Stimulated activated naive CD4-positive, alpha-beta T cell (primary cell): Measurements from ENCODE around the gene CDR2.
A peak's percentile ranks its signal among the peaks of the same experiment; 100 is the strongest.
"Not testable (repeated sequence)": the region's sequence is repeated elsewhere in the genome, so short reads cannot be mapped to it uniquely, and the experiment has no call there.

Source experiments
- DNase-seq, 6 experiments: peaks; one replicate each; lab custom pipeline; 2025; lab: John Stamatoyannopoulos, UW

The CDR2 gene

GRCh38 chr16:22307838-22308237 is 66.6 kb downstream of the CDR2 start:
- DNase-seq = no peak

GRCh38 chr16:22306788-22307187 is 67.6 kb downstream of the CDR2 start:
- DNase-seq = no peak

GRCh38 chr16:22304411-22304810 is 70.0 kb downstream of the CDR2 start:
- no peak for DNase-seq

- DNase-seq = no peak
Observed at GRCh38 chr16:22302776-22303363, 71.5 kb downstream of the CDR2 start.

- not testable (repeated sequence) for DNase-seq
Observed at GRCh38 chr16:22301423-22301822, 73.0 kb downstream of the CDR2 start.

GRCh38 chr16:22300427-22301071 is 73.9 kb downstream of the CDR2 start:
- peak; percentile 8 to 43 (median 12) for DNase-seq

- no peak for DNase-seq
Observed at GRCh38 chr16:22299036-22299435, 75.4 kb downstream of the CDR2 start.

- DNase-seq = peak; percentile 62 to 94 (median 79)
Observed at GRCh38 chr16:22297871-22298733, 76.3 kb downstream of the CDR2 start.

- peak; percentile 99 to 100 (median 99) for DNase-seq
Observed at GRCh38 chr16:22297114-22297870, 77.1 kb downstream of the CDR2 start, which contains the start of gene POLR3E. Gene POLR3E (plus strand): TSS chr16:22297409. CDS start chr16:22302969, 5,560 bp downstream.

GRCh38 chr16:22296225-22297113 is 78.0 kb downstream of the CDR2 start:
- DNase-seq = no peak
